Natural killer cell (primary cell): ENCODE results near the gene GTF2A1L. TPM values are rescaled to one million over a fixed set of nuclear protein-coding genes. Genes with fewer than 3 reads are reported as not detected.

Experiments
- ATAC-seq, 3 donors: fragments of 150-1000 bp in 2 of 3; fragments of 200-7000 bp in 1 of 3; cut with Tn5 transposase; 1 replicate in 1 of 3; 2 replicates in 2 of 3; pipeline ENCODE4 v1.10.0; 2021; ENCODE audit warnings: mild to moderate bottlenecking in 2 of 3, moderate library complexity in 2 of 3
- DNase-seq, 2 donors: peaks; one replicate each; pipeline versions ENCODE4 v3.0.0 to v3.0.0-alpha.2; 2013 to 2021; ENCODE audit warnings: mixed read lengths in 1 of 2
- H3K27ac ChIP-seq: one replicate; pipeline ENCODE4 v1.5.1; 2013; ENCODE audit warnings: mild to moderate bottlenecking, low read length
- H3K27me3 ChIP-seq: one replicate; pipeline ENCODE4 v1.6.1; 2013; ENCODE audit warnings: low read length; ENCODE audit not compliant: control insufficient read depth, insufficient read depth
- H3K36me3 ChIP-seq: one replicate; pipeline ENCODE4 v1.6.1; 2013; ENCODE audit warnings: low read length; ENCODE audit not compliant: control insufficient read depth, insufficient read depth
- H3K4me1 ChIP-seq: one replicate; pipeline ENCODE4 v1.6.1; 2013; ENCODE audit warnings: low read length; ENCODE audit not compliant: control insufficient read depth, insufficient read depth
- H3K4me3 ChIP-seq: one replicate; pipeline ENCODE4 v1.5.1; 2013; ENCODE audit warnings: low read length
- H3K9me3 ChIP-seq: one replicate; pipeline ENCODE4 v1.6.1; 2013; ENCODE audit warnings: low read length; ENCODE audit not compliant: control insufficient read depth, insufficient read depth
- H3K27ac Mint-ChIP-seq, 2 donors: one replicate each; pipeline ENCODE4 v1.8.0; 2022; ENCODE audit warnings: mild to moderate bottlenecking in 2 of 2, mixed read lengths in 2 of 2, moderate library complexity in 1 of 2
- H3K27me3 Mint-ChIP-seq, 2 donors: one replicate each; pipeline ENCODE4 v1.8.0; 2022; ENCODE audit warnings: low read depth in 2 of 2, mixed read lengths in 2 of 2
- H3K36me3 Mint-ChIP-seq: one replicate; pipeline ENCODE4 v1.8.0; 2022; ENCODE audit warnings: mixed read lengths
- H3K4me1 Mint-ChIP-seq, 2 donors: one replicate each; pipeline ENCODE4 v1.8.0; 2022; ENCODE audit warnings: mixed read lengths in 2 of 2
- H3K4me3 Mint-ChIP-seq: one replicate; pipeline ENCODE4 v1.8.0; 2022; ENCODE audit warnings: mild to moderate bottlenecking, moderate library complexity, mixed read lengths
- H3K9me3 Mint-ChIP-seq, 2 donors: one replicate each; pipeline ENCODE4 v1.8.0; 2022; ENCODE audit warnings: mixed read lengths in 2 of 2
- CTCF ChIP-seq: fragments of 200-600 bp; IDR thresholded peaks from one replicate; pipeline ENCODE4 v1.8.0; 2022; ENCODE audit warnings: antibody characterized with exemption
- WGBS: methylation state at CpG from one replicate; pipeline ENCODE4 v1.1.7; 2013; ENCODE audit warnings: missing lambda C conversion rate; ENCODE audit not compliant: insufficient coverage; 5-methylcytosine and 5-hydroxymethylcytosine counted together
- intact Hi-C: fragments of 100-400 bp; cut with micrococcal nuclease; formaldehyde crosslinking; loops from one replicate; pipeline ENCODE4 v1.14.2; 2022
- total RNA-seq, 4 donors: library from RNA; stranded (reverse); fragments of 120-200 nt in 1 of 4; gene quantifications; one replicate each; pipeline versions ENCODE4 v1.2.3 to v1.2.4, GENCODE V29; 2013 to 2022

The GTF2A1L gene
- total RNA-seq, 3 donors from 2014 or later (not counting 1 experiment from before 2014, with no cell fraction given): not detected

- no peak for DNase-seq
- H3K9me3 Mint-ChIP-seq: peaks cover 0 to 3% of the 10 kb centered on the region in 2 donors
- Histone ChIP-seq H3K27me3 (no peaks in the 10 kb centered on the region), H3K36me3 (no peaks in the 10 kb centered on the region), H3K4me3 (no peak overlapping the region), H3K9me3 (no peaks in the 10 kb centered on the region), H3K27ac (no peak overlapping the region), H3K4me1 (no peaks in the 10 kb centered on the region)
- no peaks in the 10 kb centered on the region for H3K4me1 Mint-ChIP-seq
- H3K4me3 Mint-ChIP-seq: no peak overlapping the region
- H3K27ac Mint-ChIP-seq: no peak overlapping the region
- no peaks in the 10 kb centered on the region for H3K36me3 Mint-ChIP-seq
- intact Hi-C loops: no loop called here
- peaks cover 0 to 5% of the 10 kb centered on the region in 2 donors for H3K27me3 Mint-ChIP-seq
- 71% methylated on average over 1 of the region's 2 CpGs for WGBS
- no peak for ATAC-seq
- TF ChIP-seq CTCF: no peak
Observed at GRCh38 chr2:48724278-48724677, 106.6 kb downstream of the GTF2A1L start.

DNA sequence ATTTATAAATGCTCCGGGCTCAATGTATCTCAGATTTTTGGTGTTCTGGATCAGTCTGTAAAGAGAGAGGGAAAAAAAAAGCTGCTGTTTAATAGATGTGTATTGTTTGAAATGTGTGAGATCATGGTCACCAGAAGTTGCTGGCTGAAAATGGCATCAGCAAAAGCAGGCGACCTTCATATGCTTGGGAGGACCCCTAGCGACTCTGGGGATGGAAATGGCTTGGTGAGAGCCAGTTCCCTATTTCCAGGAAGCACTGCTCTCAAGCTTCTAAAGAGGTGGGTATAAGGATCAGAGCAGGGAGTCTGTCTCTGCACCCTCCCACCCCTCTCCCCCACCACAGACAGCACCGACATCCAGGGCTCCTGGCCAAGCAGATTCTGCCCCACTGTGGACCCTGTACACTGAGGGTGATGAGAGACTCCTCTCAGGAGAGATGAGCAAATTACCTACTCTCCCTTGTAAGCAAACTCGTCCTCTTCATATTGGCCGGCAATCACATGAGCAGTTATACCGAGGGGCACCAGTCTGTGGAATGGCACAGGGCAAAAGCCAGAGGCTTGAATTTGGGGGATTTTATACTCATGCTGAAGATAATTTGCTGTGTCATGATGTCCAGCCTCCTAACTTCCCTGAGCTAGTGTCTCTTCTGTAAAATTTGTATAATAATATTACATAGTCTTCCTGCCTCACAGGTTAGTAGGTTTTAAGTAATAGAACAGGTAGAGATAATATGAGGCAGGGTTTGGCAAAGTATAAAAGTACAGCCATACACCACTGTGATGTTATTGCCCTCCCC is 108.2 kb downstream of the GTF2A1L start:
- peaks cover 0 to 2% of the 10 kb centered on the region in 2 donors for H3K27me3 Mint-ChIP-seq
- DNase-seq: no peak

GRCh38 chr2:48727560-48727959 is 109.9 kb downstream of the GTF2A1L start:
- WGBS: 93% methylated on average over 1 of the region's 2 CpGs
- Histone ChIP-seq H3K27me3 (no peaks in the 10 kb centered on the region), H3K9me3 (no peaks in the 10 kb centered on the region), H3K36me3 (no peaks in the 10 kb centered on the region), H3K4me3 (no peak overlapping the region), H3K4me1 (no peaks in the 10 kb centered on the region), H3K27ac (no peak overlapping the region)
- intact Hi-C loops: no loop called here
- Mint-ChIP-seq H3K4me3 (no peak overlapping the region), H3K27ac (no peak overlapping the region), H3K27me3 (peaks cover 0 to 3% of the 10 kb centered on the region in 2 donors), H3K36me3 (no peaks in the 10 kb centered on the region), H3K4me1 (no peaks in the 10 kb centered on the region), H3K9me3 (no peaks in the 10 kb centered on the region)
- DNase-seq (no peak), ATAC-seq (no peak)
- no peak for TF ChIP-seq CTCF

More for the DNA sequence above, 108.2 kb downstream of the GTF2A1L start:
- ATAC-seq: no peak
- no peaks in the 10 kb centered on the region for H3K36me3 ChIP-seq
- H3K36me3 Mint-ChIP-seq: no peaks in the 10 kb centered on the region
- TF ChIP-seq CTCF: no peak
- intact Hi-C loops: no loop called here
- no peak overlapping the region for H3K27ac Mint-ChIP-seq
- H3K4me1 Mint-ChIP-seq: no peaks in the 10 kb centered on the region
- no peaks in the 10 kb centered on the region for H3K9me3 ChIP-seq
- H3K27me3 ChIP-seq: no peaks in the 10 kb centered on the region
- no peak overlapping the region for H3K4me3 ChIP-seq
- H3K4me1 ChIP-seq: no peaks in the 10 kb centered on the region
- no peak overlapping the region for H3K27ac ChIP-seq
- H3K9me3 Mint-ChIP-seq: no peaks in the 10 kb centered on the region
- no peak overlapping the region for H3K4me3 Mint-ChIP-seq
- WGBS: 81% methylated on average over 7 of the region's 7 CpGs

DNA sequence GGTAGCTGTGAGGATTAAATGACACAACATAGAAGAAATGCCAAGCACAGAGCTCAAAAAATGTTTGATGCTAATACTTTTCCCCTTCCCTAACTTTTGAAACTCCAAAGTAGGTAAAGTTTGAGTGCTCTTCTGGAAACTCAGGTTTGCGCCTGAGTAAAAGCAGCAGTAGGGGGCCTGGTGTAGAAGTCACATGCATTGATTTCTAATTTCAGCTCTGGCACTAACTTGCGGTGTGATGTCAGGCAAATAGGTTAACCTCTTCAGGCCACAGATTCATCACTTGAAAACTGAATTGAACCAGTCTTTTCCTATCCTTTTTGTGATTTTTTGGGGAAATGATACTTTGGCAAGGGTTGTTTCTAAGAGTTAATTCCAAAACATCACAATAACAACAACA is 110.6 kb downstream of the GTF2A1L start:
- intact Hi-C loops: no loop called here
- no peak overlapping the region for H3K27ac Mint-ChIP-seq
- no peaks in the 10 kb centered on the region for H3K4me1 Mint-ChIP-seq
- ATAC-seq (no peak), DNase-seq (no peak)
- no peaks in the 10 kb centered on the region for H3K9me3 Mint-ChIP-seq
- H3K9me3 ChIP-seq: no peaks in the 10 kb centered on the region
- no peaks in the 10 kb centered on the region for H3K4me1 ChIP-seq
- H3K36me3 ChIP-seq: no peaks in the 10 kb centered on the region
- peaks cover 0 to 3% of the 10 kb centered on the region in 2 donors for H3K27me3 Mint-ChIP-seq
- WGBS: 98% methylated on average over 2 of the region's 2 CpGs
- H3K27ac ChIP-seq: no peak overlapping the region
- no peak overlapping the region for H3K4me3 ChIP-seq
- no peaks in the 10 kb centered on the region for H3K36me3 Mint-ChIP-seq
- TF ChIP-seq CTCF: no peak
- H3K27me3 ChIP-seq: no peaks in the 10 kb centered on the region
- H3K4me3 Mint-ChIP-seq: no peak overlapping the region
